Kidney tubule cell (primary cell): ENCODE data around the gene PEX12.
"Not testable (repeated sequence)": the region's sequence is repeated elsewhere in the genome, so short reads cannot be mapped to it uniquely, and the experiment has no call there.

Experiments
- DNase-seq: peaks from one replicate; pipeline ENCODE4 v3.0.0-alpha.2; 2018; ENCODE audit warnings: low spot score

PEX12 gene

GRCh38 chr17:35578197-35578928 is at the start of gene PEX12:
TSS of gene PEX12 (minus strand) at chr17:35578571. CDS start at chr17:35578021, 550 bp downstream.
- peak; percentile 90 for DNase-seq

GRCh38 chr17:35627417-35627816 is 49.0 kb upstream of the PEX12 start:
- peak; percentile 44 for DNase-seq

GRCh38 chr17:35621768-35622167 is 43.4 kb upstream of the PEX12 start:
- DNase-seq = no peak

GRCh38 chr17:35618628-35619027 is 40.3 kb upstream of the PEX12 start:
- no peak for DNase-seq

GRCh38 chr17:35617505-35617904 is 39.1 kb upstream of the PEX12 start:
- no peak for DNase-seq

GRCh38 chr17:35616536-35616935 is 38.2 kb upstream of the PEX12 start:
- DNase-seq = no peak

- DNase-seq = no peak
These were observed 36.4 kb upstream of the PEX12 start for GRCh38 chr17:35614810-35615209.

- peak; percentile 52 for DNase-seq
These were observed 34.7 kb upstream of the PEX12 start for GRCh38 chr17:35612924-35613521.

- not testable (repeated sequence) for DNase-seq
These were observed 32.4 kb upstream of the PEX12 start for GRCh38 chr17:35610746-35611145.

GRCh38 chr17:35609831-35610230 is 31.5 kb upstream of the PEX12 start:
- no peak for DNase-seq

- no peak for DNase-seq
These were observed 29.0 kb upstream of the PEX12 start for GRCh38 chr17:35607239-35607847.

GRCh38 chr17:35605678-35606077 is 27.3 kb upstream of the PEX12 start:
- DNase-seq = peak; percentile 26

- DNase-seq = no peak
These were observed 25.3 kb upstream of the PEX12 start for GRCh38 chr17:35603674-35604073.

GRCh38 chr17:35597604-35598003 is 19.2 kb upstream of the PEX12 start:
- no peak for DNase-seq

- no peak for DNase-seq
These were observed 18.3 kb upstream of the PEX12 start for GRCh38 chr17:35596530-35597233.

GRCh38 chr17:35596072-35596471 is 17.7 kb upstream of the PEX12 start:
- no peak for DNase-seq

- DNase-seq = peak; percentile 91
These were observed 10.0 kb upstream of the PEX12 start for GRCh38 chr17:35588196-35588920.

- peak; percentile 95 for DNase-seq
These were observed 8.9 kb upstream of the PEX12 start, which contains the start of gene AP2B1 for GRCh38 chr17:35587074-35587961. TSS of gene AP2B1 (plus strand) at chr17:35587322. CDS start at chr17:35594031, 6,709 bp downstream.

GRCh38 chr17:35586569-35587073 is 8.2 kb upstream of the PEX12 start:
- no peak for DNase-seq

GRCh38 chr17:35584061-35584460 is 5.7 kb upstream of the PEX12 start:
- no peak for DNase-seq
